Stimulated activated CD4-positive, alpha-beta T cell treated with anti-CD3 and anti-CD28 coated beads, Interleukin-4, amount 100 ng/mL, for 4 hours (primary cell): ENCODE measurements around the gene LAMC3.

Experiments used
- DNase-seq, 2 experiments: peaks; one replicate each; pipeline ENCODE4 v3.0.0-alpha.2; 2020

Gene LAMC3

GRCh38 chr9:131013015-131013755, 4.2 kb downstream of the LAMC3 start:
- no peak for DNase-seq

DNA sequence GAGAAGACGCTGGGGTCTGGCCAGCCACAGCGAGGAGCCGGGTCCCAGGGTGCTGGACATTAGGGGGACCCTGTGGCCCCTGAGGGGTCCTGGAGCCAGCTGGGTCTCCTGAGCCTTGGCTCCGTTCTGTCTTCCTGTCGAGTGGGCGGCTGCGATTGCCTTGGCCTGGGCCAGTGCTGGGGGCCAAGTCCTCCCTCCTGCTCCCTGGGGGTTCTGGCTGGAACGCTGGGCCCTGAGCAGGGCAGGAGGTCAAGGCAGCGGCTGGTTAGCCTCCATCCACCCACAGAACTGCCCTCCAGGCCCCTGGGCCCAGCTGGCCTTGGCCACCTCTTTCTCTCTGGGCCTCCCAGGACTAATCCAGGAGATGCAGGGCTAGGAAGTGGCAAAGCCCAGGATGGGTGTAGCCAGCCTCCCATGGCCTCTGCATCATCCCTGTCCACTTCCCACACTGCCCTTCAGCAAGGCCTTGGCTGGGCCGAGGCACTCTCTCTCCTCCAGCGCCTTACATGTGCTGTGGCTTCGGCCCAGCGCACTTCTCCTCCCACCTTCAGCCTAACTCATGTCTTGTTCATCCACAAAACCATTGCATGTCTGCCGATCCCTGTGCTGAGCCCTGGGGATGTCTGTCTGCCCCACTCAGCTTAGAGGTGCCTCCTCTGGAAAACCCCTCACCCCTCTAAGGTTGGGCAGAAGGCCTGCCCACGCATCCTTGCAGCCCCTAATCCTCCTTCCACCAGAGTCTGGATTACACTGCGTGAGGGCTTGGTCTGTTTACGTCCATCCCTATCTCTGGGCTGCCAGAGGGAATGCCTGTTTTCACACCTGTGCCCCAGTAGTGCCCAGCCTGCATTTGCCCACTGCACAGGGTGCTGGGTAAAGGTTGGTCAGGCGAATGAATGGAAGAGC, 5.0 kb downstream of the LAMC3 start:
- no peak for DNase-seq

- no peak for DNase-seq
These were observed 6.1 kb downstream of the LAMC3 start for GRCh38 chr9:131015112-131015511.

DNA sequence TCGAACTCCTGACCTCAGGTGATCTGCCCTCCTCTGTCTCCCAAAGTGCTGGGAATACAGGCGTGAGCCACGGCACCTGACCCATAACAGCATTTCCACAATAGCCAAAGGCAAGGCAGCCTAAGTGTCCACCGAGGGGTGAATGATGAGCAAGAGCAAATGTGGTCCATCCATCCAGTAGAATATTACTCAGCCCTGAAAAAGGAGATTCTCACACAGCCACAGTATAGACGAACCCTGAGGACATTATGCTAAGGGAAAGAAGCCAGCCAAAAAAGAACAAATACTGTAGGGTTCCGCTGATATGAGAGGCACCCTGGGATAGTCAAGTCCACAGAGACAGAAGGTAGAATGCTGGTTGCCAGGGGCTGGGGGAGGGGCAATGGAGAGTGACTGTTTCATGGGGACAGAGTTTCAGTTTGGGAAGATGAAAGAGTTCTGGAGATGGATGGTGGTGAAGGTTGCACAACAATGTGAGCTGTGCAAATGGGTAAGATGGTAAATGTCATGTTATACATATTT, 7.0 kb downstream of the LAMC3 start:
- no peak for DNase-seq

GRCh38 chr9:131017067-131017466, 8.1 kb downstream of the LAMC3 start:
- DNase-seq = no peak

DNA sequence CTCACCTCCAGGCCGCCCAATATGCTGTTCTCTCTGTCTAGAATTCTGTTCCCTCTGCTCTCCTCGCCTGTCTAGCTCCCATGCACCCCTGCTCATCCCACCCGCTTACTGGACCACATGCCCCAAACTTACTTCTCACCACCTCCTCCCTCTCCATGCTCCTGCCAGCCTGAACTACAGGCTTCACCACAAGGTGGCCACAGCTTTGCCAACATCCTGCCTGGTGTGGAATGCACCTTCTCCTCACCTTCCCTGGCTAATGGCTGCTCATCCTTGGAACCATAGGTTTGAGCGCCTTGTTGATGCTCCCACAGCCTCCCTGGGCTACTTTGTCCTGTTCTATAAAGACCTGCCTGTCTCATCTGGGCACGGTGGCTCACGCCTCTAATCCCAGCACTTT, 9.6 kb downstream of the LAMC3 start:
- DNase-seq = no peak

- no peak for DNase-seq
These were observed 10.6 kb downstream of the LAMC3 start for GRCh38 chr9:131019388-131020239.

DNA sequence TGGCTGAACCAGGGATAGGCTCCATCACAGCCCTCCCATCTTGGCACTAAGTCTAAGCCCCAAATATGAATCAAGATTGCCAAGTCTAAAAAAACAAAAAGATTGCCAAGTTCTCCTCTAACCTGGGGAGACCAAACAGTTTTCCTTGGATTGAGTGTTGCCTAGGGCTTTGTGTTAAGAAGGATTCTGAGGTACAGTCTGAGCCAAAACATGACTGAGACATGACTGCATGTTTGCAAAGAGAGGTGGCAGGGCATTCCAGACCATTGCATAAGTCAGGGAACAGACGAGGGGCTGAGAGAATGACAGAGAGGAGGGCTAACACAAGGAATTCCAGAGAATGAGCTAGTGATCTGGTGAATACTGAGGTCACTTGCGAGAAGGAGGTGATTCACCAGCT, 11.4 kb downstream of the LAMC3 start:
- no peak for DNase-seq

- no peak for DNase-seq
These were observed 11.9 kb downstream of the LAMC3 start for GRCh38 chr9:131020862-131021261.

- DNase-seq = no peak
These were observed 12.8 kb downstream of the LAMC3 start for GRCh38 chr9:131021785-131022184.

GRCh38 chr9:131024978-131025868, 16.2 kb downstream of the LAMC3 start:
- no peak for DNase-seq

DNA sequence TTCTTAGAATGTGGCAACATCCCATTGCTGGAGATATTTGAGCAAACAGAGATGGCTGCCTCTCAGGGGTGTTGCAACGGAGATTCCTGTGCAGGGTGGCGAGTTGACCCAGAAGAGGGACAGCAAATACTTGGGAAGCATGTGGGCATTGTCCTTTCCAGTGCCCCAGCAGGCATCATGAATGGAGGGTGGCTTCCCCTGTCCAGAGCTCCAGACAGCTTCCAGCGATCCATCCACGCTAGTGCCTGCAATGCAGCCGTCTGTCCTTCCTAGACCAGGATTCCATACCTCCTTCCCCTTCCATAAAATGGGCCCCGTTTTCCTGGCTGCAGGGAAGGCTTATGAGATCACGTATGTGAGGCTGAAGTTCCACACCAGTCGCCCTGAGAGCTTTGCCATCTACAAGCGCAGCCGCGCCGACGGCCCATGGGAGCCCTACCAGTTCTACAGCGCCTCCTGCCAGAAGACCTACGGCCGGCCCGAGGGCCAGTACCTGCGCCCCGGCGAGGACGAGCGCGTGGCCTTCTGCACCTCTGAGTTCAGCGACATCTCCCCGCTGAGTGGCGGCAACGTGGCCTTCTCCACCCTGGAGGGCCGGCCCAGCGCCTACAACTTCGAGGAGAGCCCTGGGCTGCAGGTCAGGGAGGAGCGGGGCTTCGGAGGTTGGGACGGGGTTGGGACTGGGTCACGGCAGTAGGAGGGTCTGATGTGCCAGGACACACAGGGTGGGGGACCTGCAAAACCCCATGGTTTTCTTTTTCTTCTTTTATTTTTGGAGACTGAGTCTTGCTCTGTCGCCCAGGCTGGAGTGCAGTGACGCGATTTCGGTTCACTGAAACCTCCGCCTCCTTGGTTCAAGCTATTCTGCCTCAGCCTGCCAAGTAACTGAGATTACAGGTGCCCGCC, 17.2 kb downstream of the LAMC3 start:
- DNase-seq = no peak

DNA sequence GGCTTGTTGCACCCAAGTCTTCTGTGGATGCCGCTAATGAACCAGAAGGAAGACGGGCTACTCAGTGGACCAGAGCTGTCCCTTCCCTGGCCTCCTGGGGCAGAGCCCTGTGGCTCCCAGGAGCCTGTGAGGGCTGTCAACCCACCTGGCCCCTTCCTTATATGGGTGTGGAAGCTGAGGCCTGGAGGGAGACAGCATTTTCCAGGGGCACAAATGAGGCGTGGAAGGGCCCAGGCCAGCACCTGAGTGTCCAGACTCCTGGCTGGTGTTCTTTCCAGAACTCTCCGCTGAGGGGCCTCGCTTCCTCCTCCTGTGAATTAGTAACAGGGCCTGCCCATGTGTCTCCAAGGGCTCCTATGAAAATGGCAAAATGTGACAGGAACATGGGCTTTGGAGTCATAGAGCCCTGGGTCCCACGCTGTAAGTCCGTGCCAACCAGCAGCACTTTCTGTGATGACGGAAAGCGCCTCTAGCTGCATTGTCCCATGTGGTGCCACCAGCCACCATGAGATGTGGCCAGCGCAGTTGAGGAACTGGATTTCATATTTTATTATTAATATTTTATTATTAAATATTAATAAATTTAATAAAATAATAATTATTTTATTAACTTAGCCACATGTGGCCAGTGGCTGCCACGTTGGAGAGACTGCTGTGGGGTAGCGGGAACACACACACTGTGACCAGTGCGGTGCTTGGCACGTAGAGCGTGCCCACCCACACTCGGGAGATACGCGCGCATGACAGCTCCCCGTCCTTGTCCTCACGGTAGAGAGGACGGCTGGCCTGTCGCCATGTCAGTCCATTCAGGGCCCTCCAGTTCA, 18.3 kb downstream of the LAMC3 start:
- no peak for DNase-seq

GRCh38 chr9:131027872-131028179, 18.9 kb downstream of the LAMC3 start:
- DNase-seq = no peak

DNA sequence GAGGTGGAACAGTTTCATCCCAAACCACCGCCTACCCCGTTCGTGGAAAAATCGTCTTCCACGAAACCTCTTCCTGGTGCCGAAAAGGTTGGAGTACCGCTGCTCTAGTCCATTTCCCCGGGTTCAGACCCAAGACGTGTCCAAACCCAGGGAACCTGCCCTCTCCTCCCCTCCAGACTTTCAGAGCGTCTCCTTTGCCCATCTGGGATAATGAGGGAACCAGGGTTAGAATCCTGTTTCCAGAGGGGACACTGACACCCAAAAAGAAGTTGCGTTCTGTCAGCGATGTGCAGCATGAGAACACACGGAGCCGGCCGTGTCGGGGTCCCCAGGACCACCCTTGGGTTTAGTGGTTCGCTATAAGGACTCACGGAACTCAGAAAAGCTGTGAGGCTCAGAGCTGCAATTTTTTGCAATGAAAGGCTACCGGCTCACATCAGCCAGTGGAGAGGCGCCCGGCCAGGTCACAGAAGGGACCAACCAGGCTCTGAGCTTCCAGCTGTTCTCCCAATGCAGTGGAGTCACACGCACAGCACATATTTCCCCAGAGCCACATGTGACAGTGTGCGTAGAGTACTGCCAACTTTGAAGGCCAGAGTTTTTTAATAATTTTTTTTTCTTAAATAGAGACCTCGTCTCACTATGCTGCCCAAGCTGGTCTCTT, 19.4 kb downstream of the LAMC3 start:
- no peak for DNase-seq

DNA sequence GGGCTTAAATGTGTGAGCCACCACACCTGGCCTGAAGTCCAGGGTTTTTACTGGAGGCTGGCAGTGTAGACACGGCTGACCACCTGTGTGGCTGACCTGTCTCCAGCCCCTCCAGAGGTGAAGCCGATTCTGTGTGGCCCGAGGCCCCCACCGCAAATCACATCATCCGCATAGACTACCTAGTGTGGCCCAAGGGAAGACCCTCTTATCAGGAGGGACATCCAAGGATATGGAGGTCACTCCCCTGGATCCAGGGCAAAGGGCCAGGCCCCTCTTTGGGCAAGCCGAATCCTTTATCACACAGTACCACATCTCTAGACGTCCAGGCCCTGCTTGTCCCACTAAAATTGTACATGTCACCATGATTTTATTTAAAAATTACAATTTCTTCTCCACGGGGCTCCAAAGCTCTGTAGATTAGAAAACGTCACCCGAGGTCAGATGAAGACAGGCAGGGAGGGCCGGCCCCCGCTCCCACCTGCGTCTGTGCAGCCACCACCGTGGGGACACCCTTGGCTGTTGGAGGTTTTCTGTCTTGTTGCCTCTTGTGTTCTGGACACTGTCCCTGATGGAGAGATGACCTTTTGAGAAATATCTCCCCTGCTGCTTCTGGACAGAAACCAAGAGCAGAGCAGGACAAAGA, 20.1 kb downstream of the LAMC3 start:
- no peak for DNase-seq

GRCh38 chr9:131029574-131029952, 20.6 kb downstream of the LAMC3 start:
- DNase-seq = no peak

GRCh38 chr9:131030239-131031004, 21.4 kb downstream of the LAMC3 start:
- no peak for DNase-seq
